Left hindlimb (tissue), 1 donor: ENCODE results near the gene HOXD3.

Experiments used
- DNase-seq: peaks from one replicate; pipeline ENCODE4 v3.0.0-alpha.2; 2018

Gene HOXD3

GRCh38 chr2:176151442-176152287 lies 5.4 kb upstream of the HOXD3 start, which contains the start of gene HOXD4:
Gene HOXD4, plus strand, starts transcription at chr2:176151550. Its CDS starts 84 bp downstream, at chr2:176151634.
- DNase-seq, result peak; percentile 24

DNA sequence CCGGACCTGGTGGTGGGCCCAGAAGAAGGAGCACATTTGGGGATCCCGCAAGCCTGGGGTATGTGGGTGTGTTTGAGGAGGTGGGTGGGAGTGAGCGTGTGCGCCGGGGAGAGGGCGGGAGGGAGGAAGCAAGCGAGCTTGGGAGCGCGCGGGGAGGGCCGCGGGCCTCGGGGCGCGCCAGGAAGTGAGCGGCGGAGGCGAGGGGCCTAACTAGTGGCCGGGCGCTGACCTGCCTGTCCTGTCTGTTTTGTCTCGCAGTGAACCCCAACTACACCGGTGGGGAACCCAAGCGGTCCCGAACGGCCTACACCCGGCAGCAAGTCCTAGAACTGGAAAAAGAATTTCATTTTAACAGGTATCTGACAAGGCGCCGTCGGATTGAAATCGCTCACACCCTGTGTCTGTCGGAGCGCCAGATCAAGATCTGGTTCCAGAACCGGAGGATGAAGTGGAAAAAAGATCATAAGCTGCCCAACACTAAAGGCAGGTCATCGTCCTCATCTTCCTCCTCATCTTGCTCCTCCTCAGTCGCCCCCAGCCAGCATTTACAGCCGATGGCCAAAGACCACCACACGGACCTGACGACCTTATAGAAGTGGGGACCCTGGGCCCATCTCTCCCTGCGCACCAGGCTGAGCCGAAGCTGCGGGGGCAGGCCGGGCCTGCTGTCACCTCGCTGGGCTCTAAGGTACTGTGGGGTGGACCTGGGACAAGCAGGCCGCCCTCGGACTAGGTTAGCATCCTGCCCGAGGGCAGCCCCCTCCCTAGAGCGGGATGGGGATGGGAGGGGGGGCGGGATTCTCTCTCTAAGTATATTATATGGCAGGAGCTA lies 4.5 kb upstream of the HOXD3 start:
- DNase-seq, result peak; percentile 34

- no peak for DNase-seq
Measured at GRCh38 chr2:176154576-176155252, 2.4 kb upstream of the HOXD3 start.

GRCh38 chr2:176155356-176156044 lies 1.6 kb upstream of the HOXD3 start:
- DNase-seq, result no peak

DNA sequence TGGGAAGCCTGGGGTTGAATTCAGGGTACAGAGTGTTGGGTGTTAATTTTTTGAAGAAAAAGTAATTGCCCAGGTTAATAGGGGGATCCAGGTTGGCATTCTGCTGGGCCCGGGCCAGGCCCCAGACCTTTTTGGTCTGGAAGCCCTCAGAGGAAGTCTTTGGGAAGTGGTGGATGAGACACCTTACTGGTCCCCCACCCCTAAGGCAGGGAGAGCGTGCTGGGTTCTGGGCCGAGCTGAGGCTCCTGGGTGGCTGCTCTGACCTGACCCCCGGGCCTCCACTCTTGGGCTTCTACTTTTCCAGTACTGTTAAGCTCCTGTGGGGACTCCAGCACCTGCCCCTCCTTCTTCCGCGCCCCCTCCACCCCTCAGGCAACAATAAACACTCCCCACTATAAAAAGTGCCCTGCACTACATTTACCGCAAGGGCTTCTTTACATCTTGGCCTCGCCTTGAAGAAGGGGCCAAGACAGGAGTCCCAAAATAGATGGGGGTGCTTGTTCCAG lies 753 bp upstream of the HOXD3 start:
- DNase-seq, result no peak

GRCh38 chr2:176157499-176158185 lies 535 bp downstream of the HOXD3 start:
- no peak for DNase-seq

GRCh38 chr2:176158186-176158591 lies 1.1 kb downstream of the HOXD3 start:
- DNase-seq, result no peak

DNA sequence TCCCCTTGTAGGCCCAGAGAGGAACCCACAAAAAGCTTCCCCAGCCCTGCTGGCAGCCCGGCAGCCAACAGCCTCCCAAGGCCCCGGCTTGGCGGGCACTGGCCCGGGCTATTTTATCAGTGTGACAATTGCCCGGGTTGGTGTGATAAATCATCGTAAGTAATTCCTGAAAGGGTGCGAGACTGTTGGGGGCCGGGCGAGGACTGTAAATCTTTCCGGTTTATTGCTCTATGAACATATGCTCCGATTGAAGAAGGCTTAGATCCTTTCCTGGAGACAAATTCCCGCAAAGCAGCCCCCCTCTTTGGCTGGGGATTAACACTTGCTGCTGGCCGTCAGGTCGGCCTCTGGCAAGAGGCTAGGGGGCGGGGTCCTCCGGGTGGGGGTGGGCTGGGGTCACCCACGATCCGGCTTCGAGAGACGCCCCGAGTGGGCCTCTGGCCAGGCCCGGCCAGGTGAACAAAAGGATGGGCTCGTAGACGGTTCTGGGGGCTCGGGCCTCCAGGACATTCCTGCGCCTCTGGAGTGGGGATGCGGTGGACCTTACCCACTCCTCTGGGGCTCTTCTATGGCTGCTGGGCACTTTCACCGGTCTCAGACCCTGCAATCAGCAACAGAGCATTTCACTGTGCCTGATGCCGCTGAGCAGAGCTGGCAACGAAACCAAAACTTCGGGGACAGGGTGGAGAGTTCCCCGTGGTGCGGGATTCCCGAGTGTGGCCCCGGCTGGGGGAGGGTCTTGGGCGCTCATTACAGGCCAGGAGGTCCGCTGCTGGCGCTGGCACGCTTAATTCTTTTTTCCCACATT lies 2.0 kb downstream of the HOXD3 start:
- no peak for DNase-seq

DNA sequence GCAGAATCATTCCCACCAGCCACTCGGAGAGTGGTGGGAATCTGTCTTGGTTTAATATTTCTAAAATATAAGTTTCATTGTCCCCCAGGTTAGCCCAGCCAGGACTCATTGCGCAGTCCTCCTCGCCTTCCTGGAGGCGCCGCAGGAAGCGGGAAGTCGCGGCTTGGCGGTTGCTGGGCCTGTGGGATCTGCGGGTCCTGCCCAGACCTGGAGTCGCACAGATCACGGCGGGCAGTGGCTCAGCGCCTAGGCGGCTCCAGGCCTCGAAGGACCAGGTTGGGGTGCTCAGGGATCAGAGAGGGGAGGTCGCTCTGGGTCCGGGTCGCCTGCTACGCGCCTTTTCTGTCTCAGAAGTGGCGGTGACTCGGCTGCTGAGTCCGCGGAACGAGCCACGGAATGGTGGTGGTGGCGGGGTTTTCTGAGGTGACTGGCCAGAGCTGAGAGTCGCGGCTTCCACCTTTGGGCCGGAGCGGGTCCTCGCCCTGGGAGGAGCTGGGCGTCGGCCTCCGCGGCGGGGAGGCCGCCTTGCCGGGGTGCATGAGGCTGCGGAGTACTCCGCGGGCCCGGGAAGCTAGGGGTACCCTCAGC lies 2.6 kb downstream of the HOXD3 start:
- no peak for DNase-seq

DNA sequence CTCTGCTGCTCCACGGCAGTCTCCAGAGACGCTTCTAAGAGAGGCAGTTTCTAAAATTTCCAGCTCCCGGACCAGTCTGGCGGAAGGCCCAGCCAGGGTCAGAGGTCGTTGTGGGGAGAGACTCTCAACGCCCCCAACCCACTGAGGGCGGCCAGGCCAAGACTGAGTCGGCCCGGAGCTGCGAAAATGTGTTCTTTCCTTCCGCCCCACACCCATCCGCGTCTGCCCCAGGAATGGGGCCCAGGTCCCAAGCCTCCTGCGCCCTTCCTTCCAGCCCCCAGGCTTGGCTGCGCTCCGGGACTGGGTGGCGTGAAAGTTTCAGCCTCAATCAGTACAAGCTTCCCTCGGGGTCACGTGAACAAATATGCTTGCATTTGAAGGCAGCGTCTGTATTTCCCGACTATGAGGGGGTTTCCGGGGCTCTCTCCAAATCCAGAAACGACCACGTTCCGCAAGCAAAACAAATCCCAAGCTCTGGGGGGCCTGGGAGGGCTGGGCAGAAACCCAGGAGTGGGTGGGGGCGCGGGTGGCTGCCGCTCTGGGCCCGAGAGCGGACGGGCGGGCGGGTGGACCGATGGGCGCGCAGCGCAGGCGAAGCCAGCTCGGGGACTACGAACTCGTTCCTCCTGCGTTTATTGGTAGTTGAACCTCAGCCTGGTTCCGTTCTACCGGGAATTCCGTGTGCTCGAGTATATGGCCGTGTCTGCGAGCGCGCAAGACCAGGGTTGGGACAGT lies 3.3 kb downstream of the HOXD3 start:
- DNase-seq, result peak; percentile 66

DNA sequence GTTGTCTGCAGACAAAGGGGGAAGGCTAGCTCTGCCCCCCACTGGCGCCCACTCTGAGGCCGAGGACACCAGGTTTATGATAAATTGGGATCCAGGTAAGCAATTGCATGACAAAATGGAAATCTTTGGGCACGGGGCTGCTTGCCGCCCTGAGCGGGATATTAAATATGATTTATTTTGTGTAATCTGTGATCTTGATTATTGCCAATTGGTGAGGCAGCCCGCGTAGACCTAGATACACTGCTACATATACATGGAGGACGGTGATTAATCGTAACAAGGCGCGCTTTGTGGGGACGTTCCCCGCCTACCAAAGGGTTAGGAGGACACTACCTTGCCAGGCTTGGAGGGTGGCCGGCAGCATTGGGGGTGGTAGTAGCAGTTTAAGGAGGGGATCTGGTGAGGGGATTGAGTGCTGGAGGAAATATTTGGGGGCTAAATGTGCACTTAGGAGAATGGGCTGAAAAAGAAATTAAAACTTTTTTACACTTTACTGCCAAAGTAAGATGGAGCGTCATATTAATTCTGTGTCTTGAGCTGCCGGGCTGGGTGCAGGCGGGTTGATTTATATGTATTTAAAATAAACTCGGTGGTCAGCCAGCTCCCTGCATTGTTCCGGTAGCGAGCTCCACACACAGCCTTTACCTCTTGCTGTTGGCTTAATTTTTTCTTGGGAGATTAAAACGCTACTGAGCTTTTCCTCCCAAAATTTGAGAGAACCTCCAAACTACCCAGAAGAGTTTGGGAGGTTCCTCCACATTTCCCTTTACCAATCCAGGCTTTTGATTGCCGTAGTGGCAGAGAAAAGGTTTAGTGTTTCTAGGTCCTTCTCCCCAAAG lies 4.1 kb downstream of the HOXD3 start:
- DNase-seq, result no peak

DNA sequence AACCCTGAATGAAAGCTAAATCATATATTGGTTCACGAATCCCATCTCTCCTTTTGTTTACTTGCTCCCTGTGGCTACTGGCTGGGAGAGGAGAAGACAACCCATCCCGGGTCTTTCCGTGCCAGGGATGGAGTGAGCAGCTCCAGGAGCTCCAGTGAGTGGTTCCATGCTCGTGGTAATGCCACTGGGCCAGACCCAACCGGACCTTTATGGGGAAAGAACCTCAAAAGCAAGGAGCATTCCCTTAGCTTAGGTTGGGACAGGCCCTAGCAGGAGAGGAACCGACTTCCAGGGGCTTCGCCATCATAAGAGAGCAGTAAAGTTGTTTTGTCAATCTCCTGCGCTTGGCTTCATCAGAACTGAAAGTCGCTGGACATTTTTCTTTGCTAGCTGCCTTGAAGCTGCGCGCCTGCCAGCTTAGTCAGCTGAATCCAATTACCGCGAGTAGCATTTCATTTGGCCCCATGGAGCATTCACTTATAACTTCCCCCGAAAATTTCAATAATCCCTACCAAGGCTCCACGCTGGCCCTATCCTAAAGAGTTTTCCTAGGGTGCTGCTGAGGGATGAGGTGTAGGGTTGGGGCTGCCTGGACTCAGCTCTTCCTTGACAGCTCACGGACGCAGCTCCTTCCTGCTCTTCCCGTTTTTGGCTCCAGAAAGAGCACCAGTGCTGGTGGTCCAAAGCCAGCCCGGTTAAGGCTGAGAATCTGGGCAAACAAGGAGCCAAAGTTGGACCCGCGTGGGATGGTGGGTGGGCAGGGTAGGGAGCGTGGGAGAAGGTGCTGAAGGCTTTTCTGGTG lies 4.9 kb downstream of the HOXD3 start:
- peak; percentile 73 for DNase-seq

DNA sequence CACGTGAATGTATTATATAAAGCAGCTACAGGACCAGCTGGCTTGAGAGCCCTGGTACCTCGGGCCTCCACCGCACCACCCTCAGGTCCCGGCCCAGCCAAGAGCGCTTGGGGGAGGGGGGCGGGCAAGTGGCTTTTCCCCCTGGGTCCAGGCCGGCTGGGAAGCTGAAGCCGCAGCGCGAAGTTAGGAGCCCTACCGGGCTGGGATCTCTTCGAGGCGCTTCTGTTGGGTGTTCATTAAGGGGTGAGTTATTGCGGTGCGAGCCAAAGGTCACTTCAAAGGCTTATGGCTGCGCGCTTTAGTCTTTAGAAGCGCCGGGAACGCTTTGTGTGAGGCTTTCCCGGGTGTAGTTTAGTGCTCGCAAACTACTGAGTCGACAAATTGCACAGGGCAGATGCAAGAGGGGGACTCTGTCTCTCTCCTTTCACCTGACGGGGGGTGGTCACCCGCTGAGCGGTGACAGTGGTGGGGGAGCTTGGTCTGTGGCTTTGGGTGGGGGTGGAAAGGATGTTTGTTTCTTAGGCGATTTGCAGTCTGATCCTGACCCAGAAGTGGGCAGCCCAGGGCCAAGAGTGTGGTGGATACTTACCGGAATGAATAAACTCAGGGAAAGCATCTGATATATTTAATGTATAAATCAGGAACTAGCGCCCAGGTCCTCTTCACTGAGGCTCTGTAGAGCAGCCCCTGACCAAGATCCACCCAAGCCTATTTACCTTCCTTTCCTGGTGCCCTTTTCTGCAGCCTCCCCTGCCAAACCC lies 6.0 kb downstream of the HOXD3 start:
- no peak for DNase-seq

DNA sequence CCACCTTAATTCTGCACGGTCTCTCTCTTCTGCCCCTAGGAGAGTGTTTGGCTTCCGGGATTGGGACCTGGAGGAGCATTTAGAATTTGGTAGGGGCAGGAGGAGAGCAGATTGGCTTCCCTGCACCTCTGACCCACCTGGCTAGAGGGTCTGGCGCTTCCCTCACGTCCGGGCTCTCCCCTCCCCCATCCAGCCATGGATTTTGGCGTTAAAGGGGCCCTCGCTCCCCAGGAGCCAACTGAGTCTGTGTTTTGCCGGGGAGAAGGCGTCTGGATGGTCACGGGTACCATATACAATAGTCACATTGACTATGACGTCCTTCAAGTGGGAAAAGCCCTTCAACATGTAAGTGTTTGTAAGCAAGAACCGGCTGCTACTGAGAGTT lies 6.6 kb downstream of the HOXD3 start:
- no peak for DNase-seq

DNA sequence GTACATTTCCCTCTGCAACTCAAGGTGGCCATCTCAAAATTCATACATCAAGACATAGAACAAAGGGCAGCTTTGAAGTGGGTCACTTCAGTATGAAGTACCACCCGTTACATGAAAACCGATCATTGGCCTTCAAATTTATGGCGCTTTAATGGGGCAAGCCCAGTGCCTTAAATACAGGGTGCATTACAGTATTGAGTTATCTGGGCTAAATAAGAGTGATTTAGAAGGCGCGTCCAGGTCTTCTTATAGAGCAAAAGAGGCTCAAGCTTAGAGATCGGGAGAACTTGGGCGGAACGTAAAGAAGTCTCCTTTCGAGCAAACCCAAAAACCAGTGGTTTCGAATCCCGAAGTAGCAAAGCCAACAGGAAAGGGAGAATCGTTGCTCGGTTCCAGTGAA lies 7.1 kb downstream of the HOXD3 start:
- DNase-seq, result no peak

DNA sequence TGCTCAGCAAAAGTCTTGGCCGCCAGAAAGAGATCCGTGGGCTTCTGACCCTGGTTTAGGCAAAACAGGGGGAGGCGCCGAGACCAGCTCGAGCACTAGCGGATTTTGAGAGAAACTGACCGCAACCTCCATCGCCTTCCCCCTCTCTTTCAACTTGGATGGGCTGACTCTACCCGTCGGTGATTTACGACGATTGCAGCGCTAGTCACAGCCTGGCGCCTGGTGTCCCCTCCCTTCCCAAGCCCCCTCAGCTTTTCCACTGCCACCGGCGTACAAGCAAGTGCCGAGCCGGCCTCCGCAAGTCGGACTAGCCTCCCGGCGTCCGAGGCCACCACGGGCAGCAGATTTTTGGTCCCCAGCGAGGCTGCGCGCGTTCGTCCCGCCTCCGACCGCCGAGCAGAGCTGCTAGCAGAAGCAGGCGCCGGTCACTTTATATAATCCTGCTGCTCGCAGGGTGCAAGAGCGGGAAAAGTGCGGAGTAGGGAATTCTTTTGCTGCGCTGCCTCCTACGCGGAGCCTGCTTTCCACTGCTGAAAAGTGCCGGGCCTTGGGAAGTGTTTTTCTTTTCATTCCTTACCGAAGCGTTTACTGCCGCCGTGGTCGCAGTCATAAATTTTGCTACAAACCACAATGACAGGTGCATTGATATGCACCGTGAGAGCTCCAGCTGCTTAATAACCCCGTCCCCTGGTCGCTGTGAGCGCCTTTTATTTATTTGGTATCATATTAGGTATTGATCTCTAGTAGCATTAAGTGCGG lies 7.7 kb downstream of the HOXD3 start:
- DNase-seq, result no peak
